GM18526 (cell line): Measurements from ENCODE around the gene GTPBP1.

Experiments
- POLR2A ChIP-seq: IDR thresholded peaks from 3 replicates; pipeline ENCODE4 v1.6.1; 2011; ENCODE audit not compliant: insufficient read length; ENCODE audit errors: extremely low read depth

The GTPBP1 gene

GRCh38 chr22:38698407-38699094, 7.2 kb upstream of the GTPBP1 start:
- no peak for TF ChIP-seq POLR2A

GRCh38 chr22:38699143-38699542, 6.6 kb upstream of the GTPBP1 start:
- TF ChIP-seq POLR2A = no peak

- TF ChIP-seq POLR2A = no peak
These were observed 6.0 kb upstream of the GTPBP1 start for GRCh38 chr22:38699784-38700183.

DNA sequence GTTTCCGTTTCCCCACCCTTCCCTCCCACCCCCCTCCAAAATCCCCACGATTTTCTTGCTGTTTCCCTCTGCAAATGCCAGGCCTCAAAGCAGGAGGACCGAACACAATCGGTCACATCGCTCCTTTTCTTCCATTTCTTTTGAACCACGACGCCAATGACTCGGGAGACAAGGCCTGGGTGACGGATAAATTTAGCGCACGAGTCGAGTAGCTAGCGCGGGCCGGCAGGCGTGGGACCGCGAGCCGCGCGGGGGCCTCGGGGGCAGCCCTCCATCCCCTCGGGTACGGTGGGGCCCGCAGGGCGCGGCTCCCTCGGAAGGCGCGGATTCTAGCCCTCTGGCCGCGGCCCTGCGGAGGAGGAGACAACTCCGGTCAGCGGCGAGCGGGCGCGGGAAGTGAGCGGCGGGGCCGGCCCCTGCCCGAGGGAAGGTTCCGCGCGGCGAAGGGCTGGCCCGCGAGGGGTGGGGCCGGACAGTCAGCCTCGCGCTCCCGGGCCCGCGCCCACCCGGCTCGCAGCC, 5.4 kb upstream of the GTPBP1 start:
- no peak for TF ChIP-seq POLR2A

DNA sequence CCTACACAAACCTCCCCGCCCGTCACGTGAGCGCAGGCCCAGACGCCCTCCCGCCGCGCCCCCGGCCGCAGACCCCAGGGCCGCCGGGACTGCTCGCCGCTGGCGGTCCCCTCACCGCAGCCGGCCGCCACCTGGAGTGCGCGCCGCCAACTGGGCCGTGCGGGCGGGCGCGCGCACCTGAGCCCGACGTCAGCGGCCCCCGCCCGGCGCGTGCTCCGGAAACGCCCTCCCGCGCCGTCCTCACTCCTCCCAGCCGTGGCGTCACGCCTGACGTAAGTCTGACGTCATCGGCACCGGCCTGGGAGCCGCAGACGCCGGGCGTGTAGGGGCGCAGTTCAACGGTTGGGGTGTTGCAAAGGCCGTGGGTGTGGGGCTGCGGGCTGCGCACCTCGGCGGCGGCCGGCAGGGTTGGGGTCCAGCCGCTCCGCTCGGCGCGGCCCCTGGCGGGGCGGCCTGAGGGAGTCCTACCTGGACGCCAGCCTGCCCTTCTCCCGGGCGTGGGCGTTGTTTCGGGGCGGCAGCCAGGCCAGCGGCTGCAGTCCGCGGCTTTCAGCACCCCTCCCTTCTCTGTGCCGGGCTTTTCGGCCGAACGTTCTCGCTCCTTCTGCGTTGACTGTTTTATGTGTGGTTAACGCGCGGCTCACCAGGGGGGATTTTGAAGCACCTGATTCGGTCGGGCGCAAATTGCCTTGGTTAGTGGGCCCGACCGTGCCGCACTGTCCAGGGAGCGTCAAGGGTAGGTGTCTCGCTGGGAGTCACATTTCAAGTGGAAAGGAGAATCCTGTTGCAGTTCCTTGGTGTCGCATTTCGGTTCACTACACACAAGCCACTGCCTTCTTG, 4.7 kb upstream of the GTPBP1 start, which contains the start of gene JOSD1:
JOSD1 (minus strand) TSS at position 155 of the 840 bp plus-strand sequence. CDS start 956 bp downstream, outside the sequence.
- TF ChIP-seq POLR2A = peak; percentile 71

DNA sequence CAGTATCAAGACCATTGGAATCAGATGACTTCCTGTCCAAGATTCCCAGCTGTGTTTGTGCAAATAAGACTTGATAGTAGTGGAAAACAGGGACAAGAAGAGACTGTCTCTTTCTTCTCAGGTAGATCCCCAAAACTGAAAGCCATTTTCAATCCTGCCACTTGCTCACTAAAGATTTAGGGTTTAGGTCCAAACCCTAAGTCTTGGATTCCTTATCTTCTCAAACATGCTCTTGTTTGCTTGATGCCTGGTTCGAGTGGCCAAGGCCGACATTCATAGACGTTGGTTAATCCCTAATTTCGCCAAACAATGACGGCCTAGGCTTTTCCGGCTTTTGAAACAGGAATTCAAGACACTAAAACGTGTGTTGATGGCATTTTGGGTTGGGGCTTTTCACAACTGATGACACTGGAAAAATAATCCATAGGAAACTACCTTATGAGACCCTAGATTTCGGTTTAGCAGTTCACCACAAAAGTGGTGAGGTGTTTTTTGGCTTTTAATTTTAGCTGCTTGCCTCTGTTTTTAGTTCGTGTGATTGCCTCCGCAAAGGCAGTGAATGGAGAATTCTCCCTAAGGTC, 1.0 kb upstream of the GTPBP1 start:
- no peak for TF ChIP-seq POLR2A

DNA sequence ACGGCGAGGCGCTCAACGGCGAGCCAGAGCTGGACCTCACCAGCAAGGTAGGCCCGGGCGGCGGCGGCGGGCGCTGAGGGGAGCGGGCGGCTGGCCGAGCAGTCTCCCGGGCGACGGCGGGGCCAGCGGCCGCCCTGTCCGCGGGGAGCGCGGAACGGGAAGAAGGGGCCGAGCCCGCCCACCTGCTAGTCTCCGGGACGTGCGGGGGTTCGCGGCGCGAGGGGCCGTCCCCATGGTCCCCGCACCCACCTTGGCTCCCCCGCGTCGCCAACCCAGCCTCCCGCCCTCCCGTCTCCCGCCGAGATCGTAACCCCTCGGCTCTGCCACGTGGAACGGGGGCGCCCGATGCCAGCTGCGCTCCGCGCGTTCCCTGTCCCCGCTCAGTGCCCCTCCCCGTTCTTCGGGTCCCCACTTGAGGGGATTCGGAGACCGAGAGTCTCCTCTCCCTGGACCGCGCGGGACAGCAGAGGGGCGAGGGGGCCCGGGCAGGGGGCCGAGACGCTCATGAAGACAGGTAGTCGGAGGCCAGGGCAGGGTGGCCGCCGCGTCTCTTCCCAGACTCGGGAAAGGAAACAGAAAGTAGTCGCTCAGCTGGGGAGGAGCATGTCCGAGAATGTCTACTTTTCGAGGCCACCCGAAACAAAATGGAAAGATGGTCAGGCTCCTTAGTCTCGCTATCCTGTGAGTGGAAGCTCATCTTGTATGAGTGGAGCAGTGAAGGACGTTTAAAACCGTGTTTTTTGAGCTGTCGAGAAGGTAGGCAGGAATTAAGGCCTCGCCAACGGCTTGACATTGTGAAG, 557 bp downstream of the GTPBP1 start:
- no peak for TF ChIP-seq POLR2A

- TF ChIP-seq POLR2A = no peak
These were observed 1.1 kb downstream of the GTPBP1 start for GRCh38 chr22:38706901-38707195.

DNA sequence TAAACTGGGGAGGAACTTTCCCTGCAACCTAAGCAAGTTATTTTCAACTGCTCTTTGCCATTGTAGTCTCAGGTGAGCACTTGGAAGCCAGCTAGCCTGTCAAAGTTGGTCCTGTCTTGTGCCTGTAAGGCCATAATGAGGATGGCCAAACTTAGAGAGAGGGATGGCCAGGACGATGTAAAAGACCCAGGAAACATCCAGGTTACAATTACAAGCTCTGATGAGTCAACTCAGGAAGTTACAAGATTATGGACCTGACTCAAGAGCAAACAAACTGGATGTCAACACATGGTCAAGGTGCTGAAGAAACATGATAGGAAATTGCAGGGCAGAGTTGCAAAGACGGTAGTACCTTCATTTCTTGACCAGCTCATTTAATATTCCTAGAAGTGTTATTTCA, 1.6 kb downstream of the GTPBP1 start:
- TF ChIP-seq POLR2A = no peak

- no peak for TF ChIP-seq POLR2A
These were observed 2.2 kb downstream of the GTPBP1 start for GRCh38 chr22:38707984-38708383.

- no peak for TF ChIP-seq POLR2A
These were observed 3.6 kb downstream of the GTPBP1 start for GRCh38 chr22:38709306-38709705.

GRCh38 chr22:38710351-38710750, 4.6 kb downstream of the GTPBP1 start:
- TF ChIP-seq POLR2A = no peak

GRCh38 chr22:38710866-38711265, 5.1 kb downstream of the GTPBP1 start:
- TF ChIP-seq POLR2A = no peak

DNA sequence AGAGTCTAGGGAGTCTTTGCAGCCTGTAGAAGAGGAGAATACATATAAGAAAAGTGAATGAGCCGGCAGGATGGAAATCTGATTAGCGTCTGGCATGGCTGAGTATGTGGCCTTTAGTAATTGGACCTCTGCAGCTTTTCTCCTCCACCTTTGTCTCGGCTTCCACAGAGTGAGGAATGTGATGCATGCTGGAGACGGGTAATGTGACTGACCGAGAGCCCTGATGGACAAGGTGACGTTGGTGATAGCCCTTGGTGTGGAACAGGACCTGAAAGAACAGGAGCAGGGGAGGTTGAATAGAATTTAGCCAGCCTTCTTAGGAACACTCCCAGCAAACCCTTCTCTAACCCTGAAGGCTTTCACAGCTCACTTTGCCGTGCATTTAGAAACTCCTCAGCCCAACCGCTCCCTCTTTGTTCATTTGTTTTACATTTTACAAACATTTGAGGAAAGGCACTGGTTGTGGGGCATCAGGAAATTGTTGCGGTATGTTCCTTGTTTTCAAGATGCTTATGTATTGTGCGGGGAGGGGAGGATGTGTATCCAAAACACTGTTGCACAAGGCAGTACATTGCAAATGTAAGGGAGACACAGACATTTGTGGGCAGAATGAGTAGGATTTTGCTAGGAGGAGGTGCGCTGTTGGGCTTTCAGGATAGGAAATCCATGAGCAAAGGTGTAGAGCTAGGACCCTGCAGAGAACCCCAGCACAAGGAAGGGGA, 6.9 kb downstream of the GTPBP1 start:
- no peak for TF ChIP-seq POLR2A

DNA sequence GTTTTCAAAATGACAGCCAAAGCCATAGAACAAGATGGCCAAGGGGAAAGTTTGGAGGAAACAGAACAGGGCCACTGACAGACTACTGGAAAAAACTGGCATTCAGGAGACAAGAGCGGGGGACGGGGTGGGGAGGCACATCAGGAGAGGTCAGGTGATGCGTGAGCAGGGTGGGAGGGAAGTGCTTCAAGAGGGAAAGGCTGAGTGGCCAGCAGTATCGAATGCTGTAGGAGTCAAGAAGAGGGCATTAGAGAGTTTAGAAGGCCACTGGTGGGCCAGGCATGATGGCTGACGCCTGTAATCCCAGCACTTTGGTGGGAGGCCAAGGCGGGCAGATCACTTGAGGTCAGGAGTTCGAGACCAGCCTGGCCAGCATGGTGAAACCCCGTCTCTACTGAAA, 8.2 kb downstream of the GTPBP1 start:
- no peak for TF ChIP-seq POLR2A

GRCh38 chr22:38715176-38715764, 9.5 kb downstream of the GTPBP1 start:
- TF ChIP-seq POLR2A = no peak
